Measurements from ENCODE around the gene LRRC4.

- TF ChIP-seq EZH2 (IDR thresholded peaks at IDR 0.05) (no peak), POLR2AphosphoS5 (IDR thresholded peaks at IDR 0.05; ENCODE audit: borderline replicate concordance, low read depth, low read length) (no peak), FOXP2 (optimal IDR thresholded peaks at IDR 0.05; ENCODE audit: control extremely low read depth, extremely low read length, insufficient read depth) (no peak)
These were observed 27.4 kb downstream of the LRRC4 start for GRCh38 chr7:128003787-128004186.

All from SK-N-MC (cell line).